ENCODE results near the gene FLNC.

DNA sequence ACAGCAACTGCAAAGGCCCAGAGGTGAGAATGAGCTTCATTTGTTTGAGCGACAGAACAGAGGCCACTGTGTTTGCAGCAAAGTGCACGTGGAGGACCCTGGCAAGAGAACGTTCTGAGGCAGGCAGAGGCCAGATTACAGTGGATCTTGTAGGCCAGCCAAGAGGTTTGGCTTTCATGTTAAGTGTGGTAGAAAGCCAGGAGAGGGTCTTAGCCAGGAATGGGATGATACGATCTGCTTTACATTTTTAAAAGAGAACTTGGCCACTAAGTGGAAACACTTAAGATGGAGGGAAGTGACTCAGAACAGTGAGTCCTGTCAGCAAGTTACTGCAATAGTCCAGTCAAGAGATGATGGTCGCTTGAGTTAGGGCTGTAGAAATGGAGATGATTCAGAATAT lies 33.9 kb upstream of the FLNC start:
- TF ChIP-seq POLR2A (IDR thresholded peaks at IDR 0.05; ENCODE audit: low read length), result no peak
- no peak for TF ChIP-seq GATA1 (IDR thresholded peaks at IDR 0.05; ENCODE audit: low read depth, low read length)

All from erythroblast (primary cell).